HepG2 (cell line): ENCODE measurements around the gene GNB3.
A peak's percentile ranks its signal among the peaks of the same experiment; 100 is the strongest.
"Not testable (repeated sequence)": the region's sequence is repeated elsewhere in the genome, so short reads cannot be mapped to it uniquely, and the experiment has no call there.

Experiments used
- PHB2 ChIP-seq: fragments of 450-650 bp; IDR thresholded peaks from 2 replicates; pipeline ENCODE4 v1.6.1; 2018; ENCODE audit not compliant: partially characterized antibody
- PHF21A ChIP-seq: sonication (generic); formaldehyde crosslinking; IDR thresholded peaks from 2 replicates; pipeline ENCODE4 v1.5.0; 2020; ENCODE audit warnings: mild to moderate bottlenecking, missing genetic modification reagents
- TAF1 ChIP-seq: sonication (generic); formaldehyde crosslinking; IDR thresholded peaks from 2 replicates; pipeline ENCODE4 v1.4.0; 2020; ENCODE audit warnings: missing genetic modification reagents
- TBL1XR1 ChIP-seq: fragments of 150-350 bp; IDR thresholded peaks from 2 replicates; pipeline ENCODE4 v1.6.1; 2014; ENCODE audit warnings: borderline replicate concordance, low read length; ENCODE audit not compliant: partially characterized antibody
- ZNF180 ChIP-seq: sonication (generic); formaldehyde crosslinking; IDR thresholded peaks from 2 replicates; pipeline ENCODE4 v1.4.0; 2020; ENCODE audit warnings: low read depth, missing genetic modification reagents, borderline replicate concordance
- ZNF33B ChIP-seq: sonication (generic); formaldehyde crosslinking; IDR thresholded peaks from 2 replicates; pipeline ENCODE4 v1.5.1; 2020; ENCODE audit warnings: mild to moderate bottlenecking, missing genetic modification reagents
- TF ChIP-seq, protein P1 (sequence below): sonication (generic); formaldehyde crosslinking; IDR thresholded peaks from 2 replicates; pipeline ENCODE4 v1.4.0; 2020; ENCODE audit warnings: mild to moderate bottlenecking, missing genetic modification reagents
- TF ChIP-seq, protein P2 (sequence below): sonication (generic); formaldehyde crosslinking; IDR thresholded peaks from 2 replicates; pipeline ENCODE4 v1.4.0; 2020; ENCODE audit warnings: missing genetic modification reagents, low read depth, mild to moderate bottlenecking, borderline replicate concordance
- TF ChIP-seq, protein P3 (sequence below): sonication (generic); formaldehyde crosslinking; IDR thresholded peaks from 2 replicates; pipeline ENCODE4 v1.4.0; 2020; ENCODE audit warnings: missing genetic modification reagents
- TF ChIP-seq, protein P4 (sequence below): sonication (generic); formaldehyde crosslinking; IDR thresholded peaks from 2 replicates; pipeline ENCODE4 v1.5.1; 2020; ENCODE audit warnings: missing genetic modification reagents, mild to moderate bottlenecking, borderline replicate concordance

DNA sequence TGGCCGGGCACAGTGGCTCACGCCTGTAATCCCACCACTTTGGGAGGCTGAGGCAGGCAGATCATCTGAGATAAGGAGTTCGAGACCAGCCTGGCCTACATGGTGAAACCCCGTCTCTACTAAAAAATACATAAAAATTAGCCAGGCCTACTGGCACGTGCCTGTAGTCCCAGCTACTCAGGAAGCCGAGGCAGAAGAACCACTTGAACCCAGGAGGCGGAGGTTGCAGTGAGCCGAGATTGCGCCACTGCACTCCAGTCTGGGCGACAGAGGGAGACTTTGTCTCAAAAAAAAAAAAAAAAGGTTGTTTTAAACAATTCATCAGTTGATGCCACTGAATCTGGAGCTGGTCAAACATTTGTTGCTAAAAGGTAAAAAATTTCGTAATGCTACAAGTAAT, 39.1 kb downstream of the GNB3 start:
- not testable (repeated sequence) for TF ChIP-seq TBL1XR1; ZNF180 (CRISPR knock-in tag); TAF1 (CRISPR knock-in tag); PHB2; ZNF33B (CRISPR knock-in tag)
- TF ChIP-seq, protein P1, sequence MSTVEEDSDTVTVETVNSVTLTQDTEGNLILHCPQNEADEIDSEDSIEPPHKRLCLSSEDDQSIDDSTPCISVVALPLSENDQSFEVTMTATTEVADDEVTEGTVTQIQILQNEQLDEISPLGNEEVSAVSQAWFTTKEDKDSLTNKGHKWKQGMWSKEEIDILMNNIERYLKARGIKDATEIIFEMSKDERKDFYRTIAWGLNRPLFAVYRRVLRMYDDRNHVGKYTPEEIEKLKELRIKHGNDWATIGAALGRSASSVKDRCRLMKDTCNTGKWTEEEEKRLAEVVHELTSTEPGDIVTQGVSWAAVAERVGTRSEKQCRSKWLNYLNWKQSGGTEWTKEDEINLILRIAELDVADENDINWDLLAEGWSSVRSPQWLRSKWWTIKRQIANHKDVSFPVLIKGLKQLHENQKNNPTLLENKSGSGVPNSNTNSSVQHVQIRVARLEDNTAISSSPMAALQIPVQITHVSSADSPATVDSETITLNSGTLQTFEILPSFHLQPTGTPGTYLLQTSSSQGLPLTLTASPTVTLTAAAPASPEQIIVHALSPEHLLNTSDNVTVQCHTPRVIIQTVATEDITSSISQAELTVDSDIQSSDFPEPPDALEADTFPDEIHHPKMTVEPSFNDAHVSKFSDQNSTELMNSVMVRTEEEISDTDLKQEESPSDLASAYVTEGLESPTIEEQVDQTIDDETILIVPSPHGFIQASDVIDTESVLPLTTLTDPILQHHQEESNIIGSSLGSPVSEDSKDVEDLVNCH (CRISPR knock-in tag) = not testable (repeated sequence)
- TF ChIP-seq PHF21A (CRISPR knock-in tag) = 0 out of 2 replicates have a peak, but pooled peaks have one; percentile 20
- TF ChIP-seq, protein P2, sequence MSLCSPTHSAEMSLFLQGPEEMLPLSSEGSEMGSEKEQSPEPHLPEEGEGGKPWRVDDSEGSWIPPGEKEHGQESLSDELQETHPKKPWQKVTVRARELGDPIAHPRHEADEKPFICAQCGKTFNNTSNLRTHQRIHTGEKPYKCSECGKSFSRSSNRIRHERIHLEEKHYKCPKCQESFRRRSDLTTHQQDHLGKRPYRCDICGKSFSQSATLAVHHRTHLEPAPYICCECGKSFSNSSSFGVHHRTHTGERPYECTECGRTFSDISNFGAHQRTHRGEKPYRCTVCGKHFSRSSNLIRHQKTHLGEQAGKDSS = not testable (repeated sequence)
- TF ChIP-seq, protein P3, sequence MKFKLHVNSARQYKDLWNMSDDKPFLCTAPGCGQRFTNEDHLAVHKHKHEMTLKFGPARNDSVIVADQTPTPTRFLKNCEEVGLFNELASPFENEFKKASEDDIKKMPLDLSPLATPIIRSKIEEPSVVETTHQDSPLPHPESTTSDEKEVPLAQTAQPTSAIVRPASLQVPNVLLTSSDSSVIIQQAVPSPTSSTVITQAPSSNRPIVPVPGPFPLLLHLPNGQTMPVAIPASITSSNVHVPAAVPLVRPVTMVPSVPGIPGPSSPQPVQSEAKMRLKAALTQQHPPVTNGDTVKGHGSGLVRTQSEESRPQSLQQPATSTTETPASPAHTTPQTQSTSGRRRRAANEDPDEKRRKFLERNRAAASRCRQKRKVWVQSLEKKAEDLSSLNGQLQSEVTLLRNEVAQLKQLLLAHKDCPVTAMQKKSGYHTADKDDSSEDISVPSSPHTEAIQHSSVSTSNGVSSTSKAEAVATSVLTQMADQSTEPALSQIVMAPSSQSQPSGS (CRISPR knock-in tag) = not testable (repeated sequence)
- TF ChIP-seq, protein P4, sequence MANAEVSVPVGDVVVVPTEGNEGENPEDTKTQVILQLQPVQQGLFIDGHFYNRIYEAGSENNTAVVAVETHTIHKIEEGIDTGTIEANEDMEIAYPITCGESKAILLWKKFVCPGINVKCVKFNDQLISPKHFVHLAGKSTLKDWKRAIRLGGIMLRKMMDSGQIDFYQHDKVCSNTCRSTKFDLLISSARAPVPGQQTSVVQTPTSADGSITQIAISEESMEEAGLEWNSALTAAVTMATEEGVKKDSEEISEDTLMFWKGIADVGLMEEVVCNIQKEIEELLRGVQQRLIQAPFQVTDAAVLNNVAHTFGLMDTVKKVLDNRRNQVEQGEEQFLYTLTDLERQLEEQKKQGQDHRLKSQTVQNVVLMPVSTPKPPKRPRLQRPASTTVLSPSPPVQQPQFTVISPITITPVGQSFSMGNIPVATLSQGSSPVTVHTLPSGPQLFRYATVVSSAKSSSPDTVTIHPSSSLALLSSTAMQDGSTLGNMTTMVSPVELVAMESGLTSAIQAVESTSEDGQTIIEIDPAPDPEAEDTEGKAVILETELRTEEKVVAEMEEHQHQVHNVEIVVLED = not testable (repeated sequence)
